Left kidney (tissue), 2 donors: Measurements from ENCODE around the gene KANK2. TPM values are rescaled to one million over a fixed set of nuclear protein-coding genes. Genes with fewer than 3 reads are reported as not detected.
"Not testable (repeated sequence)": the region's sequence is repeated elsewhere in the genome, so short reads cannot be mapped to it uniquely, and the experiment has no call there.

Experiments used
- DNase-seq: peaks from one replicate; pipeline ENCODE4 v3.0.0-alpha.2; 2013
- polyA plus RNA-seq: library from polyadenylated mRNA; unstranded; fragments of 120-200 nt; gene quantifications from one replicate; pipeline ENCODE4 v1.2.1, GENCODE V29; 2013; ENCODE audit not compliant: insufficient read length

Gene KANK2
- polyA plus RNA-seq, 1 donor, result 117 TPM

DNA sequence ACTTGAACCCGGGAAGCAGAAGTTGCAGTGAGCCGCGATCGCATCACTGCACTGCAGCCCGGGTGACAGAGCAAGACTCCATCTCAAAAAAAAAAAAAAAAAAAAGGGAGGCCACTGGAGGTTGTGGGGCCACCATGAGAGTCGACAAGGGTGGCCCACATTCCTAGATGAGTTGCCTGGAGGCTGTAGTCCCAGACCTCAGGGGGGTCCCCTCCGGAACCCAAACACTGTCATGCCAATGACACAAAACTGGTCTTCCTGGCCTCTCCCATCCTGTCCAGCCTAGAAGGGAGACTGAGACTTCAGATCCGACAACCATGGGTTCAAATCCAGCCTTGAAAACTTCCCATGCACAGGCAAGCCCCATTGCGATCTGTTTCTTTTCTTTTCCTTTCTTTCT, 56.4 kb downstream of the KANK2 start:
- no peak for DNase-seq

- not testable (repeated sequence) for DNase-seq
Observed at GRCh38 chr19:11140023-11140538, 57.3 kb downstream of the KANK2 start.

GRCh38 chr19:11138601-11139300, 58.6 kb downstream of the KANK2 start:
- DNase-seq, result peak; percentile 51

DNA sequence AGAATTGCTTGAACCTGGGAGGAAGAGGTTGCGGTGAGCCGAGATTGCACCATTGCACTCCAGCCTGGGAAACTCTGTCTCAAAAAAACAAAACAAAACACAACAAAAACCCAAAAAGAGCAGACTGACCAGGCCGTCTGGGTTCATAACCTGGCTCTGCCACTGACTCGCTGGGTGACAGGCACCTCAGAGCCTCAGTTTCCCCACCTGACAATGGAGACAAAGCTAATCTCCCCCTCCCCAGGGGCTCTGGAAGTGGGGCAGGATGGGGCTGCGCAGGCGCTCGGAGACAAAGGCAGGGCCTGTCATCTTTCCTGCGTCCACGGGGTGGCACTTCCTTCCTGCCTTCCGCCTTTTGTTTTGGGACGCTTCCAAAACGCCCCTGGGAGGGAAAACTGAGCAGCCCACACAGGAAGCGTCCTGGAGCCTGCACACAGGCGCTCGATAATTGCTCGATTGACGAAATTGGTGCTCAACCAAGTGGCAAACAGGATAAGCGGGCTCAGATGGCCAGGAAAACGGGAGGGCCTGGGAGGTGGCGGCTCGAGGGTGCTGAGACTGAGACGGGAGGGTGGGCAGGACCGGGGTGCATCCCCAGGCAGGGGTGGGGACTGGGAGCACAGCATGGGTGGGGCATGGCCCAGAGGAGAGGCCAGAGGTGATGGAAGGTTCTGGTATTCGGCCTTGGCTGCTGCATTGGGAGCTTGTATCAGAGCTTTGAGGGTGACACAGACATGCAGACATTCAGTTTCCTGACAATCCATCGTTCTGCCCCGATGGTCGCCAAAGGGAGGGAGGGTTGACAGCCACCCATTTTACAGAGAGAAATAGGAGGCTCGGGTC, 59.6 kb downstream of the KANK2 start:
- peak; percentile 86 for DNase-seq

DNA sequence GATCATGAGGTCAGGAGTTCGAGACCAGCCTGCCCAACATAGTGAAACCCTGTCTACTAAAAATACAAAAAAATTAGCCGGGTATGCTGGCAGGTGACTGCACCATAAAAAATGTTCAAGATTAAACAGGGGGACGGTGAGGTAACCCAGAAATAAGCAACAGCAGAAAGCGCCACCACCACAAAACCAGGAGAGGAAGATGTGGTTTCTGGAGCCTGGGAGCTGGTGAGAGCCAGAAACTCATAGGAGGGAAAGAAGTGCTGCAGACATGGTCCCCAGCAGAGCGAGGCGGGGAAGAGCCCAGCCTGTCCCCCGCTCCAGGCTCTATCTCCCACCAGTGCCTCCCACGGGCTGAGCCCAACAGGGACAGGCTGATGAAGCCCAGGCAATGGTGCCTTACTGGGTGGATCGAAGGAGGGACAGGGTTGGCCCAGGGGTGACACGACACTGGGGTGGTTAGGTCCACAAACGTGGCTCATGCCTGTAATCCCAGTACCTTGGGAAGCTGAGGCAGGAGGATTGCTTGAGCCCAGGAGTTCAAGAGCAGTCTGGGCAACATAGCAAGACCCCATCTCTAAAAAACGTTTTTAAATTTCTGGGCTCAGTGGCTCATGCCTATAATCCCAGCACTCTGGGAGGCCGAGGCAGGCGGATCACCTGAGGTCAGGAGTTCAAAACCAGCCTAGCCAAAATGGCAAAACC, 60.8 kb downstream of the KANK2 start:
- DNase-seq, result no peak

DNA sequence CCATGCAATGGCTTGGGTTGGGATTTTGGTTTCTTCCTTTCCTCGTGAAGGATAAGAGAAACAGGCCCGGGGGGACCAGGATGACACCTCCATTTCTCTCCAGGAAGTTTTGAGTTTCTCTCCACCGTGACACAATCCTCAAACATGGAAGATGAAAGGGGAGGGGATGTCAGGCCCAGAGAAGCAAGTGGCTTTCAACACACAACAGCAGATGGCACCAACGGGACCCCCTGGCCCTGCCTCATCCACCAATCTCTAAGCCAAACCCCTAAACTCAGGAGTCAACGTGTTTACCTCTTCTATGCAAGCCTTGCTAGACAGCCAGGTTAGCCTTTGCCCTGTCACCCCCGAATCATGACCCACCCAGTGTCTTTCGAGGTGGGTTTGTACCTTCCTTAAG, 65.9 kb downstream of the KANK2 start:
- no peak for DNase-seq

- peak; percentile 66 for DNase-seq
Observed at GRCh38 chr19:11130824-11131455, 66.4 kb downstream of the KANK2 start.

DNA sequence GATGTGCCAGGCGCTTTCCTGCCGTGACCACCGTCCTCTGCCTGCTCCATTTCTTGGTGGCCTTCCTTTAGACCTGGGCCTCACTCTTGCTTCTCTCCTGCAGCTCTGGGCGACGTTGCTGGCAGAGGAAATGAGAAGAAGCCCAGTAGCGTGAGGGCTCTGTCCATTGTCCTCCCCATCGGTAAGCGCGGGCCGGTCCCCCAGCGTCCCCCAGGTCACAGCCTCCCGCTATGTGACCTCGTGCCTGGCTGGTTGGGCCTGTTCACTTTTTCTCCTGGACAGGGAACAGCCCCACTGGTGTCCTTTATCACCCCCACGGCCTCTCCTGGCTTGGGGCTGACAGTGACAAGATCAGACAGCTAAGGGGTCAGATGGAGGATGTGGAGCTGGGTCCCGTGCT, 69.4 kb downstream of the KANK2 start:
- no peak for DNase-seq

DNA sequence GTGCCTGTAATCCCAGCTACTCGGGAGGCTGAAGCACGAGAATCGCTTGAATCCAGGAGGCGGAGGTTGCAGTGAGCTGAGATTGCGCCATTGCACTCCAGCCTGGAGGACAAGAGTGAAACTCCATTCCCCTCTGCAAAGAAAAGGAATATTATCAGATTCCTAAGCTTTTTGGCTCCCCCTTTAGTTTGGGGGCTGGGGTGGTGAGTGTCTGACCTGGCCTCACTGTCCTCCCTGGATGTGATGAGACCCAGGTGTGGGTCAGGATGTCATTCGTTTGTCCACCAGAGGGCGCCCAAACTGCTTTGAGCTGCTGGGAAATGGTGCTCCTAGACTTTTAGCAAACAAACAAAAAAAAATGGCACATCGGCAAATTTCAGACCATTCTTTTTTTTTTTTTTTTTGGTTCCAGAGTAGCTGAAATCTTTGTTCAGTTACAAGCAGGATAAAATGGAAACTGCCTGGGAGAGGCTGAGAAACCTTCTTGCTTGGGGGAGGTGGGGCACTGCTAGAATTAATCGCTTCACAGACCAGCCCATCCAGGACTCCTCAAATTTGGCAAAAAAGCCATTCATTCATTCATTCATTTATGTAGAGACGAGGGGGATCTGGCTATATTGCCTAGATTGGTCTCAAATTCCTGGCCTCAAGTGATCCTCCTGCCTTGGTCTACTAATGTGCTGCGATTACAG, 71.2 kb downstream of the KANK2 start:
- peak; percentile 79 for DNase-seq

GRCh38 chr19:11124157-11124556, 73.2 kb downstream of the KANK2 start:
- DNase-seq, result not testable (repeated sequence)

GRCh38 chr19:11123114-11123513, 74.2 kb downstream of the KANK2 start:
- DNase-seq, result no peak

- DNase-seq, result not testable (repeated sequence)
Observed at GRCh38 chr19:11121963-11122362, 75.4 kb downstream of the KANK2 start.

GRCh38 chr19:11116507-11116906, 80.8 kb downstream of the KANK2 start:
- no peak for DNase-seq

DNA sequence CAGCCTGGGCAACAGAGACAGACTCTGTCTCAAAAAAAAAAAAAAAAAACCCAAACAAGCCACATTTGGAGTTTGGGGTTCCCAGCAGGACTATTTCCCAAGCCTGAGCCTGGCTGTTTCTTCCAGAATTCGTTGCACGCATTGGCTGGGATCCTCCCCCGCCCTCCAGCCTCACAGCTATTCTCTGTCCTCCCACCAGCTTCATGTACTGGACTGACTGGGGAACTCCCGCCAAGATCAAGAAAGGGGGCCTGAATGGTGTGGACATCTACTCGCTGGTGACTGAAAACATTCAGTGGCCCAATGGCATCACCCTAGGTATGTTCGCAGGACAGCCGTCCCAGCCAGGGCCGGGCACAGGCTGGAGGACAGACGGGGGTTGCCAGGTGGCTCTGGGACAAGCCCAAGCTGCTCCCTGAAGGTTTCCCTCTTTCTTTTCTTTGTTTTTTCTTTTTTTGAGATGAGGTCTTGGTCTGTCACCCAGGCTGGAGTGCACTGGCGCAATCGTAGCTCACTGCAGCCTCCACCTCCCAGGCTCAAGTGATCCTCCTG, 81.4 kb downstream of the KANK2 start:
- DNase-seq, result no peak

DNA sequence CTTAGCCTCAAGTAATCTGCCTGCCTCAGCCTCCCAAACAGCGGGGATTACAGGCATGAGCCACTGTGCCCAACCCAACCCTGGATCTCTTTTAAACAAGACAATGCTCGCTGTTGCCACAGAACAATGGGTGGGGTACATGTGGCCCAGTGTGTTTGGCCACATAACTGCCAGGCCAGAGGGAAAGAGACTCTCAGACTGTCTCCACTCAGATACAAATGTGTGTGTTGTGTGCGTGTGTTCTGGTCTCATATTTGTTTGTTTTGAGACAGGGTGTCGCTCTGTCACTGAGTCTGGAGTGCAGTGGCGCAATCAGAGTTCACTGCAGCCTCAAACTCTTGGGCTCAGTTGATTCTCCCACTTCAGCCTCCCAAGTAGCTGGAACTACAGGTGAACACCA, 82.3 kb downstream of the KANK2 start:
- DNase-seq, result no peak

Other genes starting within 250 kb of the KANK2 start
- gene SMARCA4, start 236.5 kb downstream of the KANK2 start, polyA plus RNA-seq, result 169 TPM
- gene LDLR, start 108.1 kb downstream of the KANK2 start, polyA plus RNA-seq, result 17.6 TPM
- 25.5 TPM for gene SPC24, start 41.8 kb downstream of the KANK2 start, polyA plus RNA-seq
- gene ANGPTL8, start 42.1 kb upstream of the KANK2 start, polyA plus RNA-seq, result 0.62 TPM
- gene DOCK6, start 65.0 kb upstream of the KANK2 start, polyA plus RNA-seq, result 49.3 TPM
- gene TSPAN16, start 98.6 kb upstream of the KANK2 start, polyA plus RNA-seq, result not detected
- 15.2 TPM for gene RAB3D, start 142.1 kb upstream of the KANK2 start, polyA plus RNA-seq
- gene TMEM205, start 148.7 kb upstream of the KANK2 start, polyA plus RNA-seq, result 121 TPM
- 30.3 TPM for gene CCDC159, start 149.0 kb upstream of the KANK2 start, polyA plus RNA-seq
- gene PLPPR2, start 157.9 kb upstream of the KANK2 start, polyA plus RNA-seq, result 10.5 TPM
- gene SWSAP1, start 177.1 kb upstream of the KANK2 start, polyA plus RNA-seq, result 2.7 TPM
- gene EPOR, start 186.8 kb upstream of the KANK2 start, polyA plus RNA-seq, result 21.3 TPM
- gene RGL3, start 221.8 kb upstream of the KANK2 start, polyA plus RNA-seq, result 99.4 TPM
- 1.4 TPM for gene ODAD3, start 237.6 kb upstream of the KANK2 start, polyA plus RNA-seq
- gene PRKCSH, start 238.1 kb upstream of the KANK2 start, polyA plus RNA-seq, result 321 TPM